ENCODE measurements around the gene RAMP2.

RAMP2 gene

GRCh38 chr17:42792545-42792944 lies 31.5 kb downstream of the RAMP2 start:
- DNase-seq (ENCODE audit: low read depth in 2 of 2), result no peak

- DNase-seq (ENCODE audit: low read depth in 2 of 2), result no peak
Measured at GRCh38 chr17:42795061-42795460, 34.0 kb downstream of the RAMP2 start.

GRCh38 chr17:42795465-42795864 lies 34.4 kb downstream of the RAMP2 start:
- DNase-seq (ENCODE audit: low read depth in 2 of 2), result no peak

GRCh38 chr17:42796066-42796758 lies 35.2 kb downstream of the RAMP2 start:
- no peak for DNase-seq (ENCODE audit: low read depth in 2 of 2)

GRCh38 chr17:42797067-42798007 lies 36.3 kb downstream of the RAMP2 start:
- DNase-seq (ENCODE audit: low read depth in 2 of 2), result no peak

- DNase-seq (ENCODE audit: low read depth in 2 of 2), result no peak
Measured at GRCh38 chr17:42798011-42798382, 37.0 kb downstream of the RAMP2 start.

GRCh38 chr17:42798383-42799380 lies 37.7 kb downstream of the RAMP2 start, which contains the start of the genes CNTD1 and COA3:
CNTD1 (plus strand) TSS chr17:42798861; CDS start chr17:42799068, 207 bp downstream.
COA3 (minus strand) TSS chr17:42798704; CDS start chr17:42798681, 23 bp downstream.
- peak; percentile 50 to 55 for DNase-seq (ENCODE audit: low read depth in 2 of 2)

GRCh38 chr17:42803074-42803883 lies 42.3 kb downstream of the RAMP2 start:
- no peak for DNase-seq (ENCODE audit: low read depth in 2 of 2)

GRCh38 chr17:42804918-42805367 lies 43.9 kb downstream of the RAMP2 start:
- no peak for DNase-seq (ENCODE audit: low read depth in 2 of 2)

GRCh38 chr17:42806249-42806648 lies 45.2 kb downstream of the RAMP2 start:
- DNase-seq (ENCODE audit: low read depth in 2 of 2), result no peak

GRCh38 chr17:42809250-42809649 lies 48.2 kb downstream of the RAMP2 start:
- peak; percentile 26 to 28 for DNase-seq (ENCODE audit: low read depth in 2 of 2)
